AG10803 (cell line): Measurements from ENCODE around the gene TPSD1.

Experiments used
- DNase-seq: peaks from one replicate; pipeline ENCODE4 v3.0.0; 2010; ENCODE audit warnings: low read depth
- H3K4me3 ChIP-seq: 2 replicates; pipeline ENCODE4 v1.5.1; 2011; ENCODE audit warnings: mild to moderate bottlenecking, low read length, control low read depth
- CTCF ChIP-seq: conservative IDR thresholded peaks from 2 replicates; pipeline ENCODE4 v1.5.1; 2011; ENCODE audit warnings: mild to moderate bottlenecking, low read length, control low read depth, inconsistent platforms

Gene TPSD1

GRCh38 chr16:1298406-1298805 lies 42.5 kb downstream of the TPSD1 start:
- no peak for TF ChIP-seq CTCF
- no peak overlapping the region for H3K4me3 ChIP-seq
- no peak for DNase-seq

GRCh38 chr16:1299012-1299867 lies 43.4 kb downstream of the TPSD1 start:
- DNase-seq: no peak
- TF ChIP-seq CTCF: no peak
- H3K4me3 ChIP-seq: no peak overlapping the region

GRCh38 chr16:1299868-1300203 lies 44.0 kb downstream of the TPSD1 start:
- no peak for DNase-seq
- TF ChIP-seq CTCF: no peak
- no peak overlapping the region for H3K4me3 ChIP-seq

GRCh38 chr16:1300664-1301476 lies 45.0 kb downstream of the TPSD1 start:
- H3K4me3 ChIP-seq: no peak overlapping the region
- peak; percentile 64 for TF ChIP-seq CTCF
- DNase-seq: peak; percentile 34

- no peak overlapping the region for H3K4me3 ChIP-seq
- TF ChIP-seq CTCF: no peak
- no peak for DNase-seq
These were observed 45.7 kb downstream of the TPSD1 start for GRCh38 chr16:1301562-1301961.

- TF ChIP-seq CTCF: no peak
- DNase-seq: no peak
- no peak overlapping the region for H3K4me3 ChIP-seq
These were observed 50.0 kb downstream of the TPSD1 start for GRCh38 chr16:1305823-1306222.

- H3K4me3 ChIP-seq: no peak overlapping the region
- no peak for DNase-seq
- TF ChIP-seq CTCF: no peak
These were observed 50.5 kb downstream of the TPSD1 start for GRCh38 chr16:1306334-1306733.
